IPS-18c (cell line): ENCODE data around the gene PGRMC2.

Experiments used
- H3K4me3 ChIP-seq: 2 replicates; pipeline ENCODE4 v1.7.0; 2013; ENCODE audit warnings: low read depth, mild to moderate bottlenecking, low read length, moderate library complexity; ENCODE audit not compliant: insufficient read depth
- H3K9me3 ChIP-seq: one replicate; pipeline ENCODE4 v1.6.1; 2013; ENCODE audit warnings: mild to moderate bottlenecking, low read length, moderate library complexity; ENCODE audit not compliant: control insufficient read depth, insufficient read depth

Gene PGRMC2

GRCh38 chr4:128244379-128244778 is 43.2 kb downstream of the PGRMC2 start:
- Histone ChIP-seq H3K4me3 (no peak overlapping the region), H3K9me3 (peaks cover 7% of the 10 kb centered on the region)

- Histone ChIP-seq H3K9me3 (peaks cover 7% of the 10 kb centered on the region), H3K4me3 (no peak overlapping the region)
Measured at GRCh38 chr4:128242601-128243000, 45.0 kb downstream of the PGRMC2 start.

- peaks cover 7% of the 10 kb centered on the region for H3K9me3 ChIP-seq
Measured at GRCh38 chr4:128241981-128242380, 45.6 kb downstream of the PGRMC2 start.

GRCh38 chr4:128241425-128241913 is 46.1 kb downstream of the PGRMC2 start:
- H3K4me3 ChIP-seq: no peak overlapping the region
- peaks cover 5% of the 10 kb centered on the region for H3K9me3 ChIP-seq

More at GRCh38 chr4:128241981-128242380, 45.6 kb downstream of the PGRMC2 start:
- no peak overlapping the region for H3K4me3 ChIP-seq

- H3K4me3 ChIP-seq: no peak overlapping the region
- peaks cover 5% of the 10 kb centered on the region for H3K9me3 ChIP-seq
Measured at GRCh38 chr4:128241019-128241418, 46.6 kb downstream of the PGRMC2 start.

GRCh38 chr4:128234836-128235235 is 52.8 kb downstream of the PGRMC2 start:
- Histone ChIP-seq H3K4me3 (no peak overlapping the region), H3K9me3 (peaks cover 2% of the 10 kb centered on the region)

GRCh38 chr4:128232719-128233118 is 54.9 kb downstream of the PGRMC2 start:
- no peak overlapping the region for H3K4me3 ChIP-seq

GRCh38 chr4:128228845-128229795 is 58.5 kb downstream of the PGRMC2 start:
- H3K4me3 ChIP-seq: no peak overlapping the region
- H3K9me3 ChIP-seq: no peaks in the 10 kb centered on the region

More at GRCh38 chr4:128232719-128233118, 54.9 kb downstream of the PGRMC2 start:
- H3K9me3 ChIP-seq: peaks cover 2% of the 10 kb centered on the region

- Histone ChIP-seq H3K9me3 (no peaks in the 10 kb centered on the region), H3K4me3 (no peak overlapping the region)
Measured at GRCh38 chr4:128227991-128228571, 59.5 kb downstream of the PGRMC2 start.

- no peak overlapping the region for H3K4me3 ChIP-seq
- H3K9me3 ChIP-seq: no peaks in the 10 kb centered on the region
Measured at GRCh38 chr4:128225148-128225547, 62.5 kb downstream of the PGRMC2 start.

- Histone ChIP-seq H3K9me3 (no peaks in the 10 kb centered on the region), H3K4me3 (no peak overlapping the region)
Measured at GRCh38 chr4:128221586-128221985, 66.0 kb downstream of the PGRMC2 start.

GRCh38 chr4:128220286-128221235 is 67.1 kb downstream of the PGRMC2 start:
- Histone ChIP-seq H3K4me3 (no peak overlapping the region), H3K9me3 (no peaks in the 10 kb centered on the region)
